ENCODE measurements around the gene CACNA1B.

GRCh38 chr9:137977571-137978261, 100.1 kb downstream of the CACNA1B start:
- TF ChIP-seq ZNF274 (IDR thresholded peaks at IDR 0.05; ENCODE audit: low read depth, low read length): no peak
- TF ChIP-seq YY1 (IDR thresholded peaks at IDR 0.05; ENCODE audit: insufficient read depth, insufficient read length): no peak
